ENCODE measurements around the gene ARHGEF19.

DNA sequence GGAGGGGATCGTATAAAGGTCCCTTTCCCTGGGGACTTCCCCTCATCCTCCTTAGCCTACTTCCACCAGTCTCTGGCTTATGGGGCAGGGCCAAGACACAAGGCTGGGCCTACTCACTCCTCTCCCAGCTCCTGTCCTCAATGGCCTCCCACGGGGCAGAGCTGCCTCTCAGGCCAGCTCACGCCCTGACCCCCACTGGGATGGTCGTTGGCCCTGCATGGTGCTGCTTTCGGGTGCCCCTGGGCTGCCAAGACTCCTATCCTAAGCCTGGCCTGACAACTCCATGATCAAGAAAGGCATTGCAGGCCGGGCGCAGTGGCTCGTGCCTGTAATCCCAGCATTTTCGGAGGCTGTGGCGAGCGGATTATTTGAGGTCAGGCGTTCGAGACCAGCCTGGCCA is 18.3 kb upstream of the ARHGEF19 start:
- TF ChIP-seq, protein P1, sequence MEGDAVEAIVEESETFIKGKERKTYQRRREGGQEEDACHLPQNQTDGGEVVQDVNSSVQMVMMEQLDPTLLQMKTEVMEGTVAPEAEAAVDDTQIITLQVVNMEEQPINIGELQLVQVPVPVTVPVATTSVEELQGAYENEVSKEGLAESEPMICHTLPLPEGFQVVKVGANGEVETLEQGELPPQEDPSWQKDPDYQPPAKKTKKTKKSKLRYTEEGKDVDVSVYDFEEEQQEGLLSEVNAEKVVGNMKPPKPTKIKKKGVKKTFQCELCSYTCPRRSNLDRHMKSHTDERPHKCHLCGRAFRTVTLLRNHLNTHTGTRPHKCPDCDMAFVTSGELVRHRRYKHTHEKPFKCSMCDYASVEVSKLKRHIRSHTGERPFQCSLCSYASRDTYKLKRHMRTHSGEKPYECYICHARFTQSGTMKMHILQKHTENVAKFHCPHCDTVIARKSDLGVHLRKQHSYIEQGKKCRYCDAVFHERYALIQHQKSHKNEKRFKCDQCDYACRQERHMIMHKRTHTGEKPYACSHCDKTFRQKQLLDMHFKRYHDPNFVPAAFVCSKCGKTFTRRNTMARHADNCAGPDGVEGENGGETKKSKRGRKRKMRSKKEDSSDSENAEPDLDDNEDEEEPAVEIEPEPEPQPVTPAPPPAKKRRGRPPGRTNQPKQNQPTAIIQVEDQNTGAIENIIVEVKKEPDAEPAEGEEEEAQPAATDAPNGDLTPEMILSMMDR (conservative IDR thresholded peaks at IDR 0.05), result no peak
- TF ChIP-seq EZH2 (IDR thresholded peaks at IDR 0.05; ENCODE audit: low read depth), result no peak
